Hepatocyte (in vitro differentiated cells): ENCODE results near the gene EPDR1. TPM values are rescaled to one million over a fixed set of nuclear protein-coding genes. Genes with fewer than 3 reads are reported as not detected.

Experiments used
- DNase-seq: peaks from one replicate; pipeline ENCODE4 v3.0.0-alpha.2; 2016; ENCODE audit warnings: low spot score
- H2AFZ ChIP-seq: fragments of 200-600 bp; sonication (generic); 2 replicates; pipeline ENCODE4 v1.6.0; 2016; ENCODE audit warnings: antibody characterized with exemption, mild to moderate bottlenecking
- H3K27ac ChIP-seq: fragments of 200-600 bp; sonication (generic); 2 replicates; pipeline ENCODE4 v1.5.1; 2016; ENCODE audit warnings: mild to moderate bottlenecking
- H3K27me3 ChIP-seq: fragments of 200-600 bp; sonication (generic); 2 replicates; pipeline ENCODE4 v1.6.1; 2016
- H3K36me3 ChIP-seq: fragments of 200-600 bp; sonication (generic); replicated peaks from 2 replicates; pipeline ENCODE4 v1.5.1; 2016; ENCODE audit warnings: low read depth; ENCODE audit not compliant: insufficient read depth
- H3K4me1 ChIP-seq: fragments of 200-600 bp; sonication (generic); 2 replicates; pipeline ENCODE4 v1.5.1; 2016; ENCODE audit warnings: mild to moderate bottlenecking, moderate library complexity; ENCODE audit not compliant: insufficient read depth
- H3K4me2 ChIP-seq: fragments of 200-600 bp; sonication (generic); 2 replicates; pipeline ENCODE4 v1.6.0; 2016
- H3K4me3 ChIP-seq: fragments of 200-600 bp; sonication (generic); 2 replicates; pipeline ENCODE4 v1.5.1; 2016; ENCODE audit warnings: mild to moderate bottlenecking
- H3K79me2 ChIP-seq: fragments of 200-600 bp; sonication (generic); 2 replicates; pipeline ENCODE4 v1.6.0; 2017; ENCODE audit warnings: mild to moderate bottlenecking
- H3K9me2 ChIP-seq: fragments of 200-600 bp; sonication (generic); replicated peaks from 2 replicates; pipeline ENCODE4 v1.6.0; 2017; ENCODE audit warnings: mild to moderate bottlenecking; ENCODE audit not compliant: insufficient read depth
- H3K9me3 ChIP-seq: fragments of 200-600 bp; sonication (generic); 2 replicates; pipeline ENCODE4 v1.5.1; 2016; ENCODE audit warnings: low read depth, mild to moderate bottlenecking
- H4K20me1 ChIP-seq: fragments of 200-600 bp; sonication (generic); 2 replicates; pipeline ENCODE4 v1.6.0; 2016; ENCODE audit warnings: mild to moderate bottlenecking; ENCODE audit not compliant: insufficient read depth, poor library complexity, severe bottlenecking
- CTCF ChIP-seq: fragments of 200-600 bp; sonication (generic); IDR thresholded peaks from 2 replicates; pipeline ENCODE4 v1.5.1; 2016; ENCODE audit warnings: antibody characterized with exemption, mild to moderate bottlenecking; ENCODE audit not compliant: poor library complexity
- EZH2 ChIP-seq: fragments of 200-600 bp; sonication (generic); IDR thresholded peaks from 2 replicates; pipeline ENCODE4 v1.6.1; 2016; ENCODE audit warnings: antibody characterized with exemption, mild to moderate bottlenecking, borderline replicate concordance
- EZH2phosphoT487 ChIP-seq: fragments of 200-600 bp; sonication (generic); IDR thresholded peaks from one replicate; pipeline ENCODE4 v1.6.1; 2018; ENCODE audit warnings: antibody characterized with exemption, mild to moderate bottlenecking, low read depth, moderate library complexity; ENCODE audit not compliant: unreplicated experiment, severe bottlenecking
- WGBS: methylation state at CpG from one replicate; pipeline ENCODE4 v1.1.6; 2016; ENCODE audit warnings: low lambda C conversion rate; ENCODE audit errors: missing lambda C conversion rate; 5-methylcytosine and 5-hydroxymethylcytosine counted together
- polyA plus RNA-seq: library from polyadenylated mRNA; unstranded; fragments of >200 nt; fragmentation: Nextera tagmentation; extraction: Ambion mirVana; gene quantifications from 2 replicates; pipeline ENCODE4 v1.2.1, GENCODE V29; 2016
- total RNA-seq: library from RNA; depleted of rRNA; stranded (reverse); fragments of >200 nt; gene quantifications from 2 replicates; pipeline ENCODE4 v1.2.3, GENCODE V29; 2014

The EPDR1 gene
- total and polyA plus RNA-seq, 2 experiments from 2014 or later, result 6.8 to 12.2 TPM

GRCh38 chr7:37925620-37926019, 5.2 kb downstream of the EPDR1 start:
- DNase-seq, result no peak
- no peaks in the 10 kb centered on the region for H3K9me3 ChIP-seq
- no peaks in the 10 kb centered on the region for H3K9me2 ChIP-seq
- H3K4me3 ChIP-seq, result no peak overlapping the region
- peaks cover 7% of the 10 kb centered on the region for H3K4me1 ChIP-seq
- no peaks in the 10 kb centered on the region for H3K36me3 ChIP-seq
- no peaks in the 10 kb centered on the region for H3K79me2 ChIP-seq
- no peak overlapping the region for H3K27ac ChIP-seq
- no peaks in the 10 kb centered on the region for H4K20me1 ChIP-seq
- no peak overlapping the region for H3K4me2 ChIP-seq
- TF ChIP-seq EZH2 (no peak), CTCF (no peak), EZH2phosphoT487 (no peak)
- 100% methylated on average over 1 of the region's 1 CpG for WGBS
- H3K27me3 ChIP-seq, result peaks cover 12% of the 10 kb centered on the region
- H2AFZ ChIP-seq, result no peak overlapping the region

GRCh38 chr7:37927773-37928444, 7.5 kb downstream of the EPDR1 start:
- H3K27ac ChIP-seq, result no peak overlapping the region
- no peak overlapping the region for H2AFZ ChIP-seq
- TF ChIP-seq EZH2phosphoT487 (no peak), CTCF (no peak), EZH2 (no peak)
- 84% methylated on average over 2 of the region's 2 CpGs for WGBS
- DNase-seq, result no peak
- H3K9me3 ChIP-seq, result no peaks in the 10 kb centered on the region
- peaks cover 9% of the 10 kb centered on the region for H3K4me1 ChIP-seq
- no peaks in the 10 kb centered on the region for H3K27me3 ChIP-seq
- H3K36me3 ChIP-seq, result no peaks in the 10 kb centered on the region
- no peaks in the 10 kb centered on the region for H4K20me1 ChIP-seq
- no peak overlapping the region for H3K4me3 ChIP-seq
- H3K9me2 ChIP-seq, result no peaks in the 10 kb centered on the region
- no peaks in the 10 kb centered on the region for H3K79me2 ChIP-seq
- no peak overlapping the region for H3K4me2 ChIP-seq

- Histone ChIP-seq H3K4me3 (no peak overlapping the region), H3K27ac (no peak overlapping the region), H3K4me1 (peaks cover 9% of the 10 kb centered on the region), H2AFZ (no peak overlapping the region), H3K27me3 (no peaks in the 10 kb centered on the region), H4K20me1 (no peaks in the 10 kb centered on the region), H3K4me2 (no peak overlapping the region), H3K9me2 (no peaks in the 10 kb centered on the region), H3K36me3 (no peaks in the 10 kb centered on the region), H3K79me2 (no peaks in the 10 kb centered on the region), H3K9me3 (no peaks in the 10 kb centered on the region)
- no peak for TF ChIP-seq CTCF
- TF ChIP-seq EZH2, result no peak
- no peak for TF ChIP-seq EZH2phosphoT487
- 88% methylated on average over 4 of the region's 4 CpGs for WGBS
- no peak for DNase-seq
These were observed 8.4 kb downstream of the EPDR1 start for GRCh38 chr7:37928878-37929277.
